D721Med (cell line): ENCODE measurements around the gene XYLT1.

Experiments
- DNase-seq: peaks from one replicate; pipeline ENCODE4 v3.0.0; 2011; ENCODE audit warnings: low spot score; ENCODE audit not compliant: insufficient read length
- FAIRE-seq: peaks from 2 replicates; lab custom pipeline; 2011; peaks lifted over from hg19 to GRCh38; lab: Jason Lieb, UNC
- TF ChIP-seq, protein P1 (sequence below): IDR thresholded peaks from 2 replicates; pipeline ENCODE4 v1.5.1; 2012; ENCODE audit warnings: mild to moderate bottlenecking, control low read depth; ENCODE audit not compliant: insufficient read depth; ENCODE audit errors: missing control alignments

The XYLT1 gene

DNA sequence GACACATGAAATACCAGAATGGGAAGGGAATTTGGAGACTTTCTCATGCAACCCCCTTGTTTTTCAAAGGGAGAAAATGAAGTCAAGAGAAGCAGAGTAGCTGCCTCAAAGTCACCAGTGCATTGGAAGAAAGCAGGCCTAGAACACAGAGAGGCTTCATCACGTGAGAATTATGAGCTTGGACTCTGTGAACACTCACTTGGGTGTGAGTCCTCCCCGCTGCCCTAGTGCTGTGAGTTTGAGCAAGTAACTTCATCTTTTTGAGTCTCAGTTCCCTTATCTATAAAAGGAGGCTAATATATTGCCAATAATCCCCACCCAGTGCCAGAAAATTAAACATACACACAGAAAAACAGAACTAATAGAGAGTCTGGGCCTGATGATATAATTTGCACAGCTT, 315.8 kb downstream of the XYLT1 start:
- FAIRE-seq (no peak), DNase-seq (no peak)
- TF ChIP-seq, protein P1, sequence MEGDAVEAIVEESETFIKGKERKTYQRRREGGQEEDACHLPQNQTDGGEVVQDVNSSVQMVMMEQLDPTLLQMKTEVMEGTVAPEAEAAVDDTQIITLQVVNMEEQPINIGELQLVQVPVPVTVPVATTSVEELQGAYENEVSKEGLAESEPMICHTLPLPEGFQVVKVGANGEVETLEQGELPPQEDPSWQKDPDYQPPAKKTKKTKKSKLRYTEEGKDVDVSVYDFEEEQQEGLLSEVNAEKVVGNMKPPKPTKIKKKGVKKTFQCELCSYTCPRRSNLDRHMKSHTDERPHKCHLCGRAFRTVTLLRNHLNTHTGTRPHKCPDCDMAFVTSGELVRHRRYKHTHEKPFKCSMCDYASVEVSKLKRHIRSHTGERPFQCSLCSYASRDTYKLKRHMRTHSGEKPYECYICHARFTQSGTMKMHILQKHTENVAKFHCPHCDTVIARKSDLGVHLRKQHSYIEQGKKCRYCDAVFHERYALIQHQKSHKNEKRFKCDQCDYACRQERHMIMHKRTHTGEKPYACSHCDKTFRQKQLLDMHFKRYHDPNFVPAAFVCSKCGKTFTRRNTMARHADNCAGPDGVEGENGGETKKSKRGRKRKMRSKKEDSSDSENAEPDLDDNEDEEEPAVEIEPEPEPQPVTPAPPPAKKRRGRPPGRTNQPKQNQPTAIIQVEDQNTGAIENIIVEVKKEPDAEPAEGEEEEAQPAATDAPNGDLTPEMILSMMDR, result no peak

DNA sequence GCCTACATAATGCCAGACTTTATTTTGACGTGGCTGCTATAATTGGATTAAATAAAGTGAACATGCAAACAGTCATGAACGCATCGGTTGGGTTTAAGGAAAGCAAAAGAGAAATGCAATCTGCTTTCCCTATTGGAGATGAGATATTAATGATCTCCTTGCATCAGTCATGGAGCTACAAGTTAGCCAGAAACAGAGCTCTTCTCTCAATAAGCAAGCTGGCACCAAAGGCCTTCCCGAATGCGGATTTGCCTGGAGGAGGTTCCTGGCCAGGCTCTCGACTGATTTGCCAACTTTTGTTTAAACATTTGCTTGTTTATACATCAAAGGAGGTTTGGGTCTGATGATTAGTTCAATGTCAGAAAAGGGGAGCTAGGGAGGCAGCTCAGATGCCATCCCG, 318.4 kb downstream of the XYLT1 start:
- DNase-seq (no peak), FAIRE-seq (no peak)
- TF ChIP-seq, protein P1, result no peak

DNA sequence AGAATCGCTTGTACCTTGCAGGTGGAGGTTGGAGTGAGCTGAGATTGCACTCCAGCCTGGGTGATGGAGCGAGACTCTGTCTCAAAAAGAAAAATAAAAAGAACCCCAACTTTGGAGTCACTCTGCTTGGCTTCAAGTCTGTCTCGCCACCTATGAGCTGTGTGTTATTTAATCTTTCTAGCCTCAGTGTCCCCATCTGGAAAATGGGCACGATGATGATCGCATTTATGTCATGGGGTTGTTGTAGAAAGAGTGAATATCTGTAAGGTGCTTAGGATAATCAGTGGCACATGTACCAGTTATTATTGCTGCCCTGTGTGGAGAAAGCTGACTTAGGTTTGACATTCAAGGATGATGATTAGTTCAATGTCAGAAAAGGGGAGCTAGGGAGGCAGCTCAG, 319.4 kb downstream of the XYLT1 start:
- TF ChIP-seq, protein P1, result no peak
- no peak for DNase-seq
- FAIRE-seq, result no peak

DNA sequence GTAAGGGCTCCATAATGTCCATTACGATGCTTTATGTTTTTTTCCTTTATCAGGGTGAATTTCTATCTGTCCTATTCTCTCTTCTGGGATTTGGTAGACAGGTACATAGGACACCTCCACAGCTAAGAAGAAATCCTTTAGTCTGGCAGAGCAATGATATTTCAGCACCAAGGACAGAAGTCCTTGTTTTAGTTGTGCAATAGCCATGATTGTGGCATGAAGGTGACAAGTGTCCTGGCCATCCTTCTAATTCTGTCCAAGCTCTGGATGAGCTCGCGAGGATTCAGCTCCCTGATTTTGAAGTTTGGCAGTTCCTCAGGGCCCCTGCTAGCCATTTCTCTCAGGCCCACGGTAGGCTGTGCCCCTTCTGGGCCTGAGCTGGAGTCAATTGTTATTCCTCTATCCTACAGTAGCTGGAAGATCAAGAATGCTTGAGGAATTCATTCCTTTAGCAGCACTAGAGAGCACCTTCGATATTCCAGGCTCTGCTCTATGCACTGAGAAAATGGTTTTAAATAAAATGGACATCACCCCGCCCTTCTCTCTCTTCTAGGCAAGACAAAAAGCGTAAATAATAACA, 320.8 kb downstream of the XYLT1 start:
- no peak for FAIRE-seq
- TF ChIP-seq, protein P1, result no peak
- no peak for DNase-seq

DNA sequence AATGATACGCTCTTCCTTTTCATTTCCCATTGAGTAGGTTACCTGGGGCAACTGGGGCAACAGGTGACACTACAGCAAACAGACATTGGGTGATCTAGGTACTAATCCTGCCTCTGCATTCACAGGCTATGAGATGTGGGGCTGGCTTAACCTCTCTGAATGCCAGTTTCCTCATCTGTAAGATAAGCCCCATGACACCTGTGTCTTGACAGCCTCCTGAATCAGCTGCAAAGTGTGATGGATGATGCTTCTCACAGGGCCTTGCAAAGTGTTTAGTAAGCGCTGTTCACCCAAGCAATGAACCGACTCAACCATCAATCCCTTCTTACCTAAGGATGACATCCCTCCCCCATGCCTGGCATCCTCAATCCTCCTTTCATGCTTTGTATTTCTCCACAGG, 322.8 kb downstream of the XYLT1 start:
- TF ChIP-seq, protein P1, result no peak
- DNase-seq, result no peak
- FAIRE-seq, result no peak

DNA sequence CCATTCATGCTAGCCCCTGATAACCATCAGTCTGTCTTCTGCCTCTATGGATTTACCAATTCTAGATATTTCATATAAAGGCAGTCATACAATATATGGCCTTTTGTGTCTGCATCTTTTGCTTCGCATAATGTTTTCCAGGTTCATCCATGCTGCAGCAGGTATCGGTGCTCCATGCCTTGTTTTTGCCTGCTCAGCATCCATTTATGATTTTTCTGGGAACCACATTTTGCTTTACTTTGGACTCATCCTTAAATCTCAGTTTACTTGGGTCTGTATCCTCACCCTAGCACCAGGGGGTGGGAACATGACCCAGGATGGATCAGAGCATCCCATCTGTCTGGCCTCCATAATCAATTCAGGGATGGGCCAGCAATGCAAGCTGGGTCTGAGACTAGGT, 325.7 kb downstream of the XYLT1 start:
- TF ChIP-seq, protein P1, result no peak
- FAIRE-seq, result no peak
- no peak for DNase-seq

DNA sequence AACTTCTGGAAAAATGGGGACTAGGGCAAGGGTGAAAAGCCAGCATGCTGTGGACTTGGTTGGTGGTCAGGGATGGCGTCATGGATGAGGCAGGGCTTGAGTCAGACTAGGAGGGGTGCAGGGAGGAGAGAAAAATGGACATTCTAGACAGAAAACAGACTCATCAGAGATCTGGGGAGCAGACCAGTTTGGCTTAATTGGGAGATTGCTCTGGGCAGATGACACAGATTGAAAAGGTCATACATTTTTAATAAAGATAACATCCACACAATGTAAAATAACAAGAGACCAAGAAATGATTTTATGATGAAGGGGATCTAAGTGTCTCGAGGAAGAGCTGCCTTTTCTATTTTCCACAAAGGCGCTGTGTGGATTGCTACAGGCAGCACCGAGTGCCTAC, 326.3 kb downstream of the XYLT1 start:
- FAIRE-seq (no peak), DNase-seq (no peak)
- TF ChIP-seq, protein P1, result no peak
